NCI-H2107 treated with DMSO at 0.1 percent for 48 hours (cell line): Measurements from ENCODE around the gene IL17RC.
A peak's percentile ranks its signal among the peaks of the same experiment; 100 is the strongest.
"Not testable (repeated sequence)": the region's sequence is repeated elsewhere in the genome, so short reads cannot be mapped to it uniquely, and the experiment has no call there.

Source experiments
- DNase-seq: peaks from one replicate; lab custom pipeline; 2025; ENCODE audit not compliant: unreplicated experiment; lab: John Stamatoyannopoulos, UW

The IL17RC gene

GRCh38 chr3:9916734-9917680 is at the start of gene IL17RC:
Gene IL17RC, plus strand, starts transcription at chr3:9917098. Its CDS starts 218 bp downstream, at chr3:9917316.
- peak; percentile 38 for DNase-seq

- DNase-seq: no peak
Measured at GRCh38 chr3:9867106-9867505, 49.8 kb upstream of the IL17RC start.

- DNase-seq: no peak
Measured at GRCh38 chr3:9869955-9870354, 46.9 kb upstream of the IL17RC start.

- no peak for DNase-seq
Measured at GRCh38 chr3:9870978-9871377, 45.9 kb upstream of the IL17RC start.

- not testable (repeated sequence) for DNase-seq
Measured at GRCh38 chr3:9872067-9872466, 44.8 kb upstream of the IL17RC start.

- DNase-seq: peak; percentile 43
Measured at GRCh38 chr3:9875448-9875847, 41.5 kb upstream of the IL17RC start.

GRCh38 chr3:9876255-9876654 is 40.6 kb upstream of the IL17RC start:
- DNase-seq: not testable (repeated sequence)

GRCh38 chr3:9876991-9877390 is 39.9 kb upstream of the IL17RC start:
- DNase-seq: no peak

- no peak for DNase-seq
Measured at GRCh38 chr3:9878700-9879099, 38.2 kb upstream of the IL17RC start.

- DNase-seq: no peak
Measured at GRCh38 chr3:9879830-9880549, 36.9 kb upstream of the IL17RC start, which contains the start of gene CIDEC. Gene CIDEC, minus strand, starts transcription at chr3:9880253. Its CDS starts 1,767 bp downstream, at chr3:9878486.

GRCh38 chr3:9881441-9881840 is 35.5 kb upstream of the IL17RC start:
- DNase-seq: no peak

GRCh38 chr3:9883706-9884554 is 33.0 kb upstream of the IL17RC start:
- DNase-seq: no peak

GRCh38 chr3:9884555-9885165 is 32.2 kb upstream of the IL17RC start:
- DNase-seq: no peak

- DNase-seq: no peak
Measured at GRCh38 chr3:9886328-9886727, 30.6 kb upstream of the IL17RC start.

GRCh38 chr3:9887480-9887879 is 29.4 kb upstream of the IL17RC start:
- DNase-seq: no peak

GRCh38 chr3:9888540-9888939 is 28.4 kb upstream of the IL17RC start:
- no peak for DNase-seq

- DNase-seq: no peak
Measured at GRCh38 chr3:9889405-9889804, 27.5 kb upstream of the IL17RC start.

- peak; percentile 56 for DNase-seq
Measured at GRCh38 chr3:9890249-9891071, 26.4 kb upstream of the IL17RC start, which contains the start of gene JAGN1. Gene JAGN1, plus strand, starts transcription at chr3:9890610. Its CDS starts 113 bp downstream, at chr3:9890723.

GRCh38 chr3:9891072-9891622 is 25.8 kb upstream of the IL17RC start:
- no peak for DNase-seq
